K562 (cell line): ENCODE results near the gene MALAT1. TPM values are rescaled to one million over a fixed set of nuclear protein-coding genes. Genes with fewer than 3 reads are reported as not detected.

Experiments
- ATAC-seq: fragments of 200-7000 bp; cut with Tn5 transposase; 3 replicates; pipeline ENCODE4 v1.9.1; 2020; ENCODE audit warnings: moderate library complexity
- BruUV-seq: library from RNA; stranded (reverse); fragments of 400-500 nt; replicated peaks from 2 replicates; lab custom pipeline; 2021; lab: Mats Ljungman, UMichigan
- CTCF ChIA-PET: fragments of 300-600 bp; formaldehyde crosslinking; extraction: SDS; loops from one replicate; lab custom pipeline; 2021; ENCODE audit warnings: low intra/inter-chr PET ratio; lab: Yijun Ruan, JAX
- POLR2A ChIA-PET: fragments of 300-600, 350-650 bp; sonication (Branson Sonifier 250); formaldehyde crosslinking; extraction: SDS; loops from one replicate; lab custom pipeline; 2021; ENCODE audit warnings: antibody characterized with exemption, inconsistent platforms; lab: Yijun Ruan, JAX
- DNase-seq, 4 experiments: peaks; one replicate each; pipeline versions ENCODE4 v3.0.0 to v3.0.0-alpha.2; 2011 to 2018; ENCODE audit warnings: low spot score in 3 of 4, mixed read lengths in 3 of 4; ENCODE audit errors: extremely low read depth in 1 of 4
- FAIRE-seq: peaks from 2 replicates; lab custom pipeline; 2011; peaks lifted over from hg19 to GRCh38; lab: Jason Lieb, UNC
- H2AFZ ChIP-seq: 2 replicates; pipeline ENCODE4 v1.6.0; 2011; ENCODE audit warnings: low read depth, low read length, control low read depth, inconsistent platforms
- H3K27ac ChIP-seq: fragments of 200-600 bp; 3 replicates; pipeline ENCODE4 v1.8.0; 2011; ENCODE audit warnings: low read depth, mild to moderate bottlenecking, control low read depth, inconsistent platforms, low read length, moderate library complexity, mixed read lengths; ENCODE audit errors: extremely low read depth
- H3K27me3 ChIP-seq, 2 experiments: fragments of 300-600 bp in 1 of 2; 2 replicates in 1 of 2; 3 replicates in 1 of 2; pipeline versions ENCODE4 v1.6.0 to v1.8.0; 2011; ENCODE audit warnings: inconsistent platforms in 2 of 2, low read length in 2 of 2, mild to moderate bottlenecking in 1 of 2, mixed read lengths in 1 of 2, moderate library complexity in 1 of 2; ENCODE audit not compliant: control insufficient read depth in 2 of 2, insufficient read depth in 2 of 2
- H3K36me3 ChIP-seq: fragments of 300-600 bp; 3 replicates; pipeline ENCODE4 v1.8.0; 2011; ENCODE audit warnings: mild to moderate bottlenecking, low read length, inconsistent platforms; ENCODE audit not compliant: control insufficient read depth, insufficient read depth
- H3K4me1 ChIP-seq, 2 experiments: fragments of 200-600 bp in 1 of 2; replicated peaks in 1 of 2; 2 replicates in 1 of 2; 3 replicates in 1 of 2; pipeline versions ENCODE4 v1.5.1 to v1.8.0; 2011; ENCODE audit warnings: inconsistent platforms in 2 of 2, low read length in 2 of 2, mild to moderate bottlenecking in 1 of 2, mixed read lengths in 1 of 2, moderate library complexity in 1 of 2; ENCODE audit not compliant: control insufficient read depth in 2 of 2, insufficient read depth in 2 of 2
- H3K4me2 ChIP-seq: 2 replicates; pipeline ENCODE4 v1.6.1; 2011; ENCODE audit warnings: low read length, control low read depth, inconsistent platforms, mixed read lengths; ENCODE audit not compliant: insufficient read depth
- H3K4me3 ChIP-seq: fragments of 200-600 bp; sonication (generic), shearing (Covaris generic); 2 replicates; pipeline ENCODE4 v1.5.1; 2016; ENCODE audit warnings: control low read depth, inconsistent platforms
- H3K79me2 ChIP-seq: fragments of 200-600 bp; 3 replicates; pipeline ENCODE4 v1.8.0; 2011; ENCODE audit warnings: low read length, inconsistent platforms; ENCODE audit not compliant: control insufficient read depth, insufficient read depth
- H3K9ac ChIP-seq, 2 experiments: 2 replicates each; pipeline versions ENCODE4 v1.6.0 to v1.6.1; 2011; ENCODE audit warnings: low read depth in 2 of 2, low read length in 2 of 2, control low read depth in 1 of 2, inconsistent platforms in 1 of 2, mild to moderate bottlenecking in 1 of 2, mixed read lengths in 1 of 2; ENCODE audit not compliant: insufficient read depth in 1 of 2
- H3K9me1 ChIP-seq: one replicate; pipeline ENCODE4 v1.6.0; 2011; ENCODE audit warnings: inconsistent platforms, mild to moderate bottlenecking, low read length, moderate library complexity; ENCODE audit not compliant: control insufficient read depth, insufficient read depth
- H3K9me3 ChIP-seq: replicated peaks from 2 replicates; pipeline ENCODE4 v1.5.1; 2011; ENCODE audit warnings: low read depth, low read length, inconsistent platforms; ENCODE audit not compliant: control insufficient read depth, insufficient read depth
- H4K20me1 ChIP-seq: replicated peaks from 2 replicates; pipeline ENCODE4 v1.6.1; 2011; ENCODE audit warnings: low read length, inconsistent platforms, mixed read lengths; ENCODE audit not compliant: control insufficient read depth, insufficient read depth
- EHMT2 ChIP-seq: fragments of 450-650 bp; IDR thresholded peaks from 2 replicates; pipeline ENCODE4 v1.6.1; 2018; ENCODE audit warnings: antibody characterized with exemption
- GABPA ChIP-seq: fragments of 200-800 bp; sonication (Bioruptor generic); conservative IDR thresholded peaks from 2 replicates; pipeline ENCODE4 v1.6.1; 2016; ENCODE audit warnings: low read depth, missing genetic modification characterization, missing compliant biosample characterization
- HDAC8 ChIP-seq: fragments of 450-650 bp; IDR thresholded peaks from 2 replicates; pipeline ENCODE4 v1.6.1; 2016; ENCODE audit warnings: mild to moderate bottlenecking, missing genetic modification characterization, moderate library complexity, missing compliant biosample characterization
- HNRNPL ChIP-seq: fragments of 200-400 bp; formaldehyde crosslinking; IDR thresholded peaks from 2 replicates; pipeline ENCODE4 v1.6.1; 2017; ENCODE audit warnings: low read depth, mild to moderate bottlenecking, low read length
- MEF2A ChIP-seq: IDR thresholded peaks from 2 replicates; pipeline ENCODE4 v1.6.1; 2011; ENCODE audit warnings: low read depth, mild to moderate bottlenecking, low read length, moderate library complexity; ENCODE audit not compliant: control insufficient read depth
- MXD1 ChIP-seq: fragments of 250-450 bp; sonication (Bioruptor Pico); IDR thresholded peaks from 2 replicates; pipeline ENCODE4 v1.8.0; 2021; ENCODE audit warnings: borderline replicate concordance, mild to moderate bottlenecking, moderate library complexity; ENCODE audit not compliant: poor library complexity, severe bottlenecking
- MXI1 ChIP-seq: IDR thresholded peaks from 2 replicates; pipeline ENCODE4 v1.6.1; 2011; ENCODE audit warnings: low read depth, mild to moderate bottlenecking, improper control_type of control experiment, low read length
- XRCC3 ChIP-seq: fragments of 450-650 bp; IDR thresholded peaks from 2 replicates; pipeline ENCODE4 v1.6.1; 2017; ENCODE audit warnings: mild to moderate bottlenecking, moderate library complexity
- ZNF354B ChIP-seq: fragments of 250-450 bp; sonication (Bioruptor Pico); IDR thresholded peaks from 2 replicates; pipeline ENCODE4 v1.4.0; 2020
- WGBS: fragments of 100-300 bp; shearing (Covaris generic); methylation state at CpG from one replicate; pipeline ENCODE4 v1.1.6; 2016; ENCODE audit warnings: low coverage, mixed read lengths; ENCODE audit not compliant: insufficient coverage; ENCODE audit errors: missing lambda C conversion rate; 5-methylcytosine and 5-hydroxymethylcytosine counted together
- in situ Hi-C: fragments of 300-500 bp; cut with MboI; formaldehyde crosslinking; loops from 4 replicates; pipeline ENCODE4 v1.15.0; 2018; ENCODE audit warnings: inconsistent platforms, mixed read lengths
- intact Hi-C: fragments of 100-400 bp; cut with micrococcal nuclease; formaldehyde crosslinking; loops from 2 replicates; pipeline ENCODE4 v1.14.2; 2022
- polyA plus RNA-seq, 8 experiments: library from polyadenylated mRNA; depleted of rRNA in 4 of 8; stranded (reverse) in 5 of 8; unstranded in 3 of 8; fragments of >200 nt; fragmentation: Nextera tagmentation in 2 of 8; fragmentation: Illumina TruSeq in 1 of 8; extraction: Ambion mirVana in 2 of 8; extraction: Trizol in 1 of 8; gene quantifications; 2 replicates each; pipeline versions ENCODE4 v1.2.1 to v1.2.3, GENCODE V29; 2011 to 2014; ENCODE audit warnings: inconsistent platforms in 1 of 8, missing spikeins in 1 of 8
- total RNA-seq, 7 experiments: library from RNA; depleted of rRNA in 6 of 7; stranded (reverse); fragments of >200 nt in 6 of 7; fragmentation: Illumina TruSeq in 2 of 7; extraction: Trizol in 2 of 7; gene quantifications; 2 replicates each; pipeline versions ENCODE4 v1.2.1 to v1.2.3, GENCODE V29; 2011 to 2021; ENCODE audit warnings: low replicate concordance in 1 of 7
- TF ChIP-seq, protein P1 (sequence below): IDR thresholded peaks from 3 replicates; pipeline ENCODE4 v1.6.1; 2011; ENCODE audit warnings: borderline replicate concordance, mild to moderate bottlenecking, moderate library complexity; ENCODE audit not compliant: insufficient read length; ENCODE audit errors: extremely low read depth
- TF ChIP-seq, protein P2 (sequence below): IDR thresholded peaks from 2 replicates; pipeline ENCODE4 v1.6.1; 2011; ENCODE audit warnings: borderline replicate concordance, low read depth, mild to moderate bottlenecking, moderate library complexity, low read length; ENCODE audit not compliant: insufficient read depth, poor library complexity, severe bottlenecking

Gene MALAT1
- total and polyA plus RNA-seq, 9 of the 15 experiments (the other 6 are each of a cell fraction or from before 2014, with no cell fraction given): 363 to 8,715 (median 2,351) TPM

DNA sequence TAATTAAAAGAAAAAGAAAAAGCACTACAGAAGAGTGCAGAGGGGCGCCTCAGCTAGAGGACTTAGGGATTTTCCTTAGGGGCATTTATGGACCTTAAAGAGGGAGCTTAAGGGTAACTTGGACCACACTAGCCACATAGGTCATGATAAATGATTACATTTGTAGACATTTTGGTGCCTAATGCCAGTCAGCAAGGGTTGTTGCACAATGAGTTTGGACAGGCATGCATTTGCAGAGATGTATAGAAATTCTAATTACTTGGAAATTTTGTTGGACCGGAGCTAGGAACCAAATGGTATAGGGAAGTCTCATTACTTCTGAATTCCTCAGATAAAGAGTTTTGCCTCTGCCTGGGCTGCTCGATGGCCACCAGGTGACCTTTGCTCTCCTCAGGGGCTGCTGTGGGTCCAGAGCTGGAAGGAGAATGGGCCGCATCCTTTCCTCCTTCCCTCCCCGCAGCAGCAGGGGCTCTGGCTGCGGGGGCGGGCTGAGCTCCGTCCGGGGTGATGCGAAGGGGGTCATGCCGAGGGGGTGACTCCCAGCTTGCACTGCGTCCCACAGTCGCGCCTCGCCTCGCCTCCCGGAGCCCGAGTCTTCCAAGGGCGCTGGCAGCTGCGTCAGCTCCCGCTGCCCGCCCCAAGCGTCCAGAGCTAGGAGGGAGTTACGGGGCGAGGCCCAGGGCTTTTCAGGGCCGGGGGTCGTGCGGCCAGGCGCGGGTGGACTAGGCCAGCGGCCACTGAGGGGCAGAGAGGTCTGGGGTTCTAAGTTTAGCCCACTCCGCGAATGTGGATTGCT is 20.3 kb upstream of the MALAT1 start:
- POLR2A ChIA-PET: interaction anchor here (0.6 to 26.0 kb wide), 14 partner anchors 10 to 484 kb away, joined by 3 to 2118 read pairs (median 4); partner anchors contain the start of genes MALAT1 and NEAT1
- Histone ChIP-seq H2AFZ (peak overlapping the region; percentile 70), H3K9me3 (no peaks in the 10 kb centered on the region), H3K4me1 (peaks cover 38 to 57% of the 10 kb centered on the region in 2 experiments), H3K27me3 (no peaks in the 10 kb centered on the region), H3K36me3 (peaks cover 9% of the 10 kb centered on the region; the same call in 1 of the 3 replicates), H3K4me2 (peak overlapping the region; percentile 98), H3K9ac (peak overlapping the region; percentile 90 to 100), H3K79me2 (peaks cover 68% of the 10 kb centered on the region), H3K9me1 (no peaks in the 10 kb centered on the region), H3K27ac (peak overlapping the region; percentile 99), H3K4me3 (peak overlapping the region; percentile 93), H4K20me1 (no peaks in the 10 kb centered on the region)
- CTCF ChIA-PET: no interaction called here
- in situ Hi-C loops: no loop called here
- intact Hi-C loops: no loop called here
- 2% methylated on average over 25 of the region's 33 CpGs for WGBS
- ATAC-seq (peak; percentile 52), FAIRE-seq (peak; percentile 79), DNase-seq (peak; percentile 79 to 94 (median 84))
- no TSS peak for BruUV-seq
- TF ChIP-seq, protein P1, sequence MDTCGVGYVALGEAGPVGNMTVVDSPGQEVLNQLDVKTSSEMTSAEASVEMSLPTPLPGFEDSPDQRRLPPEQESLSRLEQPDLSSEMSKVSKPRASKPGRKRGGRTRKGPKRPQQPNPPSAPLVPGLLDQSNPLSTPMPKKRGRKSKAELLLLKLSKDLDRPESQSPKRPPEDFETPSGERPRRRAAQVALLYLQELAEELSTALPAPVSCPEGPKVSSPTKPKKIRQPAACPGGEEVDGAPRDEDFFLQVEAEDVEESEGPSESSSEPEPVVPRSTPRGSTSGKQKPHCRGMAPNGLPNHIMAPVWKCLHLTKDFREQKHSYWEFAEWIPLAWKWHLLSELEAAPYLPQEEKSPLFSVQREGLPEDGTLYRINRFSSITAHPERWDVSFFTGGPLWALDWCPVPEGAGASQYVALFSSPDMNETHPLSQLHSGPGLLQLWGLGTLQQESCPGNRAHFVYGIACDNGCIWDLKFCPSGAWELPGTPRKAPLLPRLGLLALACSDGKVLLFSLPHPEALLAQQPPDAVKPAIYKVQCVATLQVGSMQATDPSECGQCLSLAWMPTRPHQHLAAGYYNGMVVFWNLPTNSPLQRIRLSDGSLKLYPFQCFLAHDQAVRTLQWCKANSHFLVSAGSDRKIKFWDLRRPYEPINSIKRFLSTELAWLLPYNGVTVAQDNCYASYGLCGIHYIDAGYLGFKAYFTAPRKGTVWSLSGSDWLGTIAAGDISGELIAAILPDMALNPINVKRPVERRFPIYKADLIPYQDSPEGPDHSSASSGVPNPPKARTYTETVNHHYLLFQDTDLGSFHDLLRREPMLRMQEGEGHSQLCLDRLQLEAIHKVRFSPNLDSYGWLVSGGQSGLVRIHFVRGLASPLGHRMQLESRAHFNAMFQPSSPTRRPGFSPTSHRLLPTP: no peak
- TF ChIP-seq, protein P2, sequence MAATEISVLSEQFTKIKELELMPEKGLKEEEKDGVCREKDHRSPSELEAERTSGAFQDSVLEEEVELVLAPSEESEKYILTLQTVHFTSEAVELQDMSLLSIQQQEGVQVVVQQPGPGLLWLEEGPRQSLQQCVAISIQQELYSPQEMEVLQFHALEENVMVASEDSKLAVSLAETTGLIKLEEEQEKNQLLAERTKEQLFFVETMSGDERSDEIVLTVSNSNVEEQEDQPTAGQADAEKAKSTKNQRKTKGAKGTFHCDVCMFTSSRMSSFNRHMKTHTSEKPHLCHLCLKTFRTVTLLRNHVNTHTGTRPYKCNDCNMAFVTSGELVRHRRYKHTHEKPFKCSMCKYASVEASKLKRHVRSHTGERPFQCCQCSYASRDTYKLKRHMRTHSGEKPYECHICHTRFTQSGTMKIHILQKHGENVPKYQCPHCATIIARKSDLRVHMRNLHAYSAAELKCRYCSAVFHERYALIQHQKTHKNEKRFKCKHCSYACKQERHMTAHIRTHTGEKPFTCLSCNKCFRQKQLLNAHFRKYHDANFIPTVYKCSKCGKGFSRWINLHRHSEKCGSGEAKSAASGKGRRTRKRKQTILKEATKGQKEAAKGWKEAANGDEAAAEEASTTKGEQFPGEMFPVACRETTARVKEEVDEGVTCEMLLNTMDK: no peak
- TF ChIP-seq EHMT2 (no peak), GABPA (no peak), MXI1 (no peak), ZNF354B (CRISPR knock-in tag) (no peak), MXD1 (CRISPR knock-in tag) (no peak), HNRNPL (no peak), XRCC3 (no peak), MEF2A (no peak), HDAC8 (tag) (peak; percentile 78; the same call in 1 of the 2 replicates)
